ENCODE data around the gene SH3RF3. TPM values are rescaled to one million over a fixed set of nuclear protein-coding genes. Genes with fewer than 3 reads are reported as not detected.

SH3RF3 gene
- total RNA-seq, 1 experiment from 2014 or later: 1.0 TPM

DNA sequence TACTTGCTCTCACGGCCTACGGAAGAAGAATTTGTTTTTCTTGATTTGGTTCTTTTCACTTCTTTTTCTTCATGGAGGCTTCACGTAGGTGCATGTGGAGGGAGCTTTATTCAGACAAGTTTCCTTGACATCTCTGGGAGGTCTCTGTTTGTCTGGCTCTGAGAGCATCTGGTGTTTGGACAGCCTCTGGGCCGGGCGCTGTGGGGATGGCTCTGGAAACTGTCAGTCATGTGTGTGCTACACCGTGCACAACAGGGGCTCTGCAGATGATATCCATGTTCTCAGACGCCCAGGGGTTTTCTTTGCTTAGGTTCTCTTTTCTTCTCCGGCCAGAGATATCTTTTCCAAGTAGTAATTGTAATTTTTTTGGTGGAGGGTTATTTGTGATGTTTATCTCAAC, 130.7 kb downstream of the SH3RF3 start:
- DNase-seq (ENCODE audit: low spot score): no peak
- ATAC-seq: no peak
- no peak overlapping the region for H3K4me3 Mint-ChIP-seq
- H3K36me3 Mint-ChIP-seq: no peaks in the 10 kb centered on the region
- no peak for TF ChIP-seq NR2C2 (CRISPR knock-in tag; IDR thresholded peaks at IDR 0.05)
- ChIA-PET CTCF (no interaction called here), POLR2A (no interaction called here)
- peaks cover 6% of the 10 kb centered on the region for H3K4me1 Mint-ChIP-seq
- no peaks in the 10 kb centered on the region for H3K27me3 Mint-ChIP-seq (ENCODE audit: low read depth)
- H3K9me3 Mint-ChIP-seq: no peaks in the 10 kb centered on the region
- no peak overlapping the region for H3K27ac Mint-ChIP-seq

DNA sequence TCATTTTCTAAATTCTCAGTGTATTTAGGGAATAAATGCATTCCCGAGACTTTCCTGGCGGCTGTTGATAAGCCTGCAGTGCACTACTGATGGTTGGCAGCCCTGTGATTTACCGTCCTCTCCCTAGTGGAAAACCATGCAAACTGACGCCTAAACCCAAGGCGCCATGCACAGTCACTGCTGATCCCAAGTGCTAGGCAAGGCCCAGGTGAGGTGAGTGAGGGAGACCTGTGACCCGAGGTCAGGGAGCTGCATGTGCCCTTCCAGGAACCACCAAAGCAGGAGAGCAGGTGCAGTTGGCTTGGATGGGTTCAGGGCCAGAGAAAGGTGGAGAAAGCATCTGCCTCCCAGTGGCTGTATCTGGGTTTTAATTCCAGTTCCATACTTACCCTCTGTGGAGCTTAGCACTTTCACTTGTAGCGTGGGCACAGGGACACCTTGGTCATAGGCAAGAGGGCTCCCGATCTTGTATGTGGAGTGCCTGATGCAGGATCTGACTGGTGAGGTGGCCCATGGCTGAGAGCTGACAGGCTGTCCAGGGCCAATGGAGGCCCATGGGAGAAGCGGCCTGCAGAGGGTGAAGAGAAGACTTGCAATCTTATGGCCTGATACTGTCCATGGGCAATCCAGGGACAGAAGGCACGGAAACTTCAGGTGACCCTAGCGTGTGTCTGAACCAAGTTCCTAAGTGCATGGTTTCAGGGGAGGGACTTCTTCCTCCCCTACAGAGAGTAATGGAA, 131.3 kb downstream of the SH3RF3 start:
- DNase-seq (ENCODE audit: low spot score): no peak
- TF ChIP-seq NFYB (CRISPR knock-in tag; conservative IDR thresholded peaks at IDR 0.05; ENCODE audit: low read depth): no peak
- no peaks in the 10 kb centered on the region for H3K36me3 Mint-ChIP-seq
- no peak overlapping the region for H3K4me3 Mint-ChIP-seq
- ChIA-PET CTCF (interaction anchor here (1.5 kb wide), 1 partner anchor 114 kb away, joined by 3 read pairs; no protein-coding TSS in a partner anchor), POLR2A (no interaction called here)
- peaks cover 6% of the 10 kb centered on the region for H3K4me1 Mint-ChIP-seq
- H3K27me3 Mint-ChIP-seq (ENCODE audit: low read depth): no peaks in the 10 kb centered on the region
- no peaks in the 10 kb centered on the region for H3K9me3 Mint-ChIP-seq
- no peak overlapping the region for H3K27ac Mint-ChIP-seq
- ATAC-seq: no peak

DNA sequence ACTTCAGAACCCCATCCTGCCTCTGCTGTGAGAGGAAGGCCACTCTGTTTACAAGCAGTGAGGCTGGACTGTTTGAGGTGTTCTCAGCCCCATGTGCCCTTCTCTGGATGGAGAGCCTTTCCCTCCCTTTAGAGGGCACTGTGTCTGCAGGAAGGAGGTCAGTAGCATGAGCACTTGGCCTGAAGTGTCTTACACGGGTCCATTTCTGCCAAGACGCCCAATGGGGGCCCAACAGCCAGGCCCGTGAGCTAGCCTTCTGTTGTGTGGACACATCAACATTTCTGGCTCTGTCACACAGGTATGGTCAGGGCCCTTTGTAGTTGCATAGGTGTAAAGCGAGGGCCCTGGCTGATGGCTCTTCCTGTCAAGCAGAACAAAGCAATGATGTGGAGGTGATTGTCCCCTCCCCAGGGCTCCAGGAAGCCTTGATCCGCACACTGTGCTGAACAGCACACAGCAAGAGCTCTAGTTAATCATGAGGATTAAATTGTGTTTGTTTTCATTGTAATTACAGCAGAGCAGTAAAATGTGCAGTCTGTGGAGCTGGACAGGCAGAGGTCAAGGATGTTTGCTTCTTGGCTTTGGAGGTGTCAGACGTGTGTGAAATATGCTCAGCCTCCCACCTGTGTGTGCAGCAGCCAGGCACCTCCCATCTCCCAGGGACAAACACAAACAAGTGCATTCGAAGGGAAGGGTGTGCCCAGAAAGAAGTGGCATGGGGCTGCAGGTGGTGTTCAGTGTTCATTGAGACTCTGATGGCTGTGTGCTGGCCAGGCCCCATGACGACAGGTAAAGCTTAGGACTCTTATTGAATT, 132.1 kb downstream of the SH3RF3 start:
- peak; percentile 26 for DNase-seq (ENCODE audit: low spot score)
- Mint-ChIP-seq H3K9me3 (no peaks in the 10 kb centered on the region), H3K27ac (no peak overlapping the region), H3K4me3 (no peak overlapping the region), H3K27me3 (ENCODE audit: low read depth) (no peaks in the 10 kb centered on the region), H3K4me1 (peaks cover 9% of the 10 kb centered on the region), H3K36me3 (no peaks in the 10 kb centered on the region)
- ChIA-PET POLR2A (no interaction called here), CTCF (interaction anchor here (0.6 to 1.5 kb wide), 3 partner anchors 22 to 114 kb away, joined by 3 read pairs; no protein-coding TSS in a partner anchor)
- TF ChIP-seq HMGA2 (CRISPR knock-in tag; IDR thresholded peaks at IDR 0.05) (no peak), SOX15 (CRISPR knock-in tag; IDR thresholded peaks at IDR 0.05) (no peak), ESRRA (CRISPR knock-in tag; IDR thresholded peaks at IDR 0.05; ENCODE audit: borderline replicate concordance) (no peak), ZNF416 (CRISPR knock-in tag; IDR thresholded peaks at IDR 0.05) (no peak), ZNF423 (CRISPR knock-in tag; IDR thresholded peaks at IDR 0.05) (no peak), JUN (CRISPR knock-in tag; IDR thresholded peaks at IDR 0.05) (no peak), NFE2L1 (CRISPR knock-in tag; IDR thresholded peaks at IDR 0.05) (no peak), FOXK1 (CRISPR knock-in tag; IDR thresholded peaks at IDR 0.05) (no peak), SMAD3 (CRISPR knock-in tag; IDR thresholded peaks at IDR 0.05; ENCODE audit: borderline replicate concordance) (no peak), TEAD4 (CRISPR knock-in tag; IDR thresholded peaks at IDR 0.05) (no peak), SMAD4 (CRISPR knock-in tag; IDR thresholded peaks at IDR 0.05) (no peak), KAT7 (CRISPR knock-in tag; IDR thresholded peaks at IDR 0.05; ENCODE audit: borderline replicate concordance) (no peak), RORB (CRISPR knock-in tag; IDR thresholded peaks at IDR 0.05) (no peak)
- TF ChIP-seq, protein P1, sequence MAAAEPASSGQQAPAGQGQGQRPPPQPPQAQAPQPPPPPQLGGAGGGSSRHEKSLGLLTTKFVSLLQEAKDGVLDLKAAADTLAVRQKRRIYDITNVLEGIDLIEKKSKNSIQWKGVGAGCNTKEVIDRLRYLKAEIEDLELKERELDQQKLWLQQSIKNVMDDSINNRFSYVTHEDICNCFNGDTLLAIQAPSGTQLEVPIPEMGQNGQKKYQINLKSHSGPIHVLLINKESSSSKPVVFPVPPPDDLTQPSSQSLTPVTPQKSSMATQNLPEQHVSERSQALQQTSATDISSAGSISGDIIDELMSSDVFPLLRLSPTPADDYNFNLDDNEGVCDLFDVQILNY (CRISPR knock-in tag; IDR thresholded peaks at IDR 0.05): no peak
- TF ChIP-seq, protein P2, sequence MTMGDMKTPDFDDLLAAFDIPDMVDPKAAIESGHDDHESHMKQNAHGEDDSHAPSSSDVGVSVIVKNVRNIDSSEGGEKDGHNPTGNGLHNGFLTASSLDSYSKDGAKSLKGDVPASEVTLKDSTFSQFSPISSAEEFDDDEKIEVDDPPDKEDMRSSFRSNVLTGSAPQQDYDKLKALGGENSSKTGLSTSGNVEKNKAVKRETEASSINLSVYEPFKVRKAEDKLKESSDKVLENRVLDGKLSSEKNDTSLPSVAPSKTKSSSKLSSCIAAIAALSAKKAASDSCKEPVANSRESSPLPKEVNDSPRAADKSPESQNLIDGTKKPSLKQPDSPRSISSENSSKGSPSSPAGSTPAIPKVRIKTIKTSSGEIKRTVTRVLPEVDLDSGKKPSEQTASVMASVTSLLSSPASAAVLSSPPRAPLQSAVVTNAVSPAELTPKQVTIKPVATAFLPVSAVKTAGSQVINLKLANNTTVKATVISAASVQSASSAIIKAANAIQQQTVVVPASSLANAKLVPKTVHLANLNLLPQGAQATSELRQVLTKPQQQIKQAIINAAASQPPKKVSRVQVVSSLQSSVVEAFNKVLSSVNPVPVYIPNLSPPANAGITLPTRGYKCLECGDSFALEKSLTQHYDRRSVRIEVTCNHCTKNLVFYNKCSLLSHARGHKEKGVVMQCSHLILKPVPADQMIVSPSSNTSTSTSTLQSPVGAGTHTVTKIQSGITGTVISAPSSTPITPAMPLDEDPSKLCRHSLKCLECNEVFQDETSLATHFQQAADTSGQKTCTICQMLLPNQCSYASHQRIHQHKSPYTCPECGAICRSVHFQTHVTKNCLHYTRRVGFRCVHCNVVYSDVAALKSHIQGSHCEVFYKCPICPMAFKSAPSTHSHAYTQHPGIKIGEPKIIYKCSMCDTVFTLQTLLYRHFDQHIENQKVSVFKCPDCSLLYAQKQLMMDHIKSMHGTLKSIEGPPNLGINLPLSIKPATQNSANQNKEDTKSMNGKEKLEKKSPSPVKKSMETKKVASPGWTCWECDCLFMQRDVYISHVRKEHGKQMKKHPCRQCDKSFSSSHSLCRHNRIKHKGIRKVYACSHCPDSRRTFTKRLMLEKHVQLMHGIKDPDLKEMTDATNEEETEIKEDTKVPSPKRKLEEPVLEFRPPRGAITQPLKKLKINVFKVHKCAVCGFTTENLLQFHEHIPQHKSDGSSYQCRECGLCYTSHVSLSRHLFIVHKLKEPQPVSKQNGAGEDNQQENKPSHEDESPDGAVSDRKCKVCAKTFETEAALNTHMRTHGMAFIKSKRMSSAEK (CRISPR knock-in tag; IDR thresholded peaks at IDR 0.05; ENCODE audit: borderline replicate concordance): no peak
- TF ChIP-seq, protein P3, sequence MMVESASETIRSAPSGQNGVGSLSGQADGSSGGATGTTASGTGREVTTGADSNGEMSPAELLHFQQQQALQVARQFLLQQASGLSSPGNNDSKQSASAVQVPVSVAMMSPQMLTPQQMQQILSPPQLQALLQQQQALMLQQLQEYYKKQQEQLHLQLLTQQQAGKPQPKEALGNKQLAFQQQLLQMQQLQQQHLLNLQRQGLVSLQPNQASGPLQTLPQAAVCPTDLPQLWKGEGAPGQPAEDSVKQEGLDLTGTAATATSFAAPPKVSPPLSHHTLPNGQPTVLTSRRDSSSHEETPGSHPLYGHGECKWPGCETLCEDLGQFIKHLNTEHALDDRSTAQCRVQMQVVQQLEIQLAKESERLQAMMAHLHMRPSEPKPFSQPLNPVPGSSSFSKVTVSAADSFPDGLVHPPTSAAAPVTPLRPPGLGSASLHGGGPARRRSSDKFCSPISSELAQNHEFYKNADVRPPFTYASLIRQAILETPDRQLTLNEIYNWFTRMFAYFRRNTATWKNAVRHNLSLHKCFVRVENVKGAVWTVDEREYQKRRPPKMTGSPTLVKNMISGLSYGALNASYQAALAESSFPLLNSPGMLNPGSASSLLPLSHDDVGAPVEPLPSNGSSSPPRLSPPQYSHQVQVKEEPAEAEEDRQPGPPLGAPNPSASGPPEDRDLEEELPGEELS (CRISPR knock-in tag; IDR thresholded peaks at IDR 0.05): no peak
- TF ChIP-seq, protein P4, sequence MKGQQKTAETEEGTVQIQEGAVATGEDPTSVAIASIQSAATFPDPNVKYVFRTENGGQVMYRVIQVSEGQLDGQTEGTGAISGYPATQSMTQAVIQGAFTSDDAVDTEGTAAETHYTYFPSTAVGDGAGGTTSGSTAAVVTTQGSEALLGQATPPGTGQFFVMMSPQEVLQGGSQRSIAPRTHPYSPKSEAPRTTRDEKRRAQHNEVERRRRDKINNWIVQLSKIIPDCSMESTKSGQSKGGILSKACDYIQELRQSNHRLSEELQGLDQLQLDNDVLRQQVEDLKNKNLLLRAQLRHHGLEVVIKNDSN (CRISPR knock-in tag; IDR thresholded peaks at IDR 0.05): no peak
- TF ChIP-seq, protein P5, sequence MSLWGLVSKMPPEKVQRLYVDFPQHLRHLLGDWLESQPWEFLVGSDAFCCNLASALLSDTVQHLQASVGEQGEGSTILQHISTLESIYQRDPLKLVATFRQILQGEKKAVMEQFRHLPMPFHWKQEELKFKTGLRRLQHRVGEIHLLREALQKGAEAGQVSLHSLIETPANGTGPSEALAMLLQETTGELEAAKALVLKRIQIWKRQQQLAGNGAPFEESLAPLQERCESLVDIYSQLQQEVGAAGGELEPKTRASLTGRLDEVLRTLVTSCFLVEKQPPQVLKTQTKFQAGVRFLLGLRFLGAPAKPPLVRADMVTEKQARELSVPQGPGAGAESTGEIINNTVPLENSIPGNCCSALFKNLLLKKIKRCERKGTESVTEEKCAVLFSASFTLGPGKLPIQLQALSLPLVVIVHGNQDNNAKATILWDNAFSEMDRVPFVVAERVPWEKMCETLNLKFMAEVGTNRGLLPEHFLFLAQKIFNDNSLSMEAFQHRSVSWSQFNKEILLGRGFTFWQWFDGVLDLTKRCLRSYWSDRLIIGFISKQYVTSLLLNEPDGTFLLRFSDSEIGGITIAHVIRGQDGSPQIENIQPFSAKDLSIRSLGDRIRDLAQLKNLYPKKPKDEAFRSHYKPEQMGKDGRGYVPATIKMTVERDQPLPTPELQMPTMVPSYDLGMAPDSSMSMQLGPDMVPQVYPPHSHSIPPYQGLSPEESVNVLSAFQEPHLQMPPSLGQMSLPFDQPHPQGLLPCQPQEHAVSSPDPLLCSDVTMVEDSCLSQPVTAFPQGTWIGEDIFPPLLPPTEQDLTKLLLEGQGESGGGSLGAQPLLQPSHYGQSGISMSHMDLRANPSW (CRISPR knock-in tag; conservative IDR thresholded peaks at IDR 0.05; ENCODE audit: low read depth): no peak
- peak; percentile 86 for ATAC-seq

Data from WTC11 (cell line).